Right lobe of liver (tissue), 4 donors: Measurements from ENCODE around the gene C1QTNF2.

Experiments used
- POLR2A ChIP-seq: fragments of 450-650 bp; IDR thresholded peaks from one replicate; pipeline ENCODE4 v1.6.1; 2017; ENCODE audit warnings: antibody characterized with exemption, mild to moderate bottlenecking
- TF ChIP-seq, protein P1 (sequence below), 4 donors: fragments of 200-600 bp in 3 of 4; fragments of 450-650 bp in 1 of 4; IDR thresholded peaks; one replicate each; pipeline versions ENCODE4 v1.5.1 to v1.8.0; 2016 to 2022; ENCODE audit warnings: antibody characterized with exemption in 4 of 4, mild to moderate bottlenecking in 2 of 4
- donor health status: DM: no; HTN: no; CAD: no.
- donor health status: DM: no; HTN: no; CAD: no.
- donor health status: DM: no; HTN: yes; CAD: no.

DNA sequence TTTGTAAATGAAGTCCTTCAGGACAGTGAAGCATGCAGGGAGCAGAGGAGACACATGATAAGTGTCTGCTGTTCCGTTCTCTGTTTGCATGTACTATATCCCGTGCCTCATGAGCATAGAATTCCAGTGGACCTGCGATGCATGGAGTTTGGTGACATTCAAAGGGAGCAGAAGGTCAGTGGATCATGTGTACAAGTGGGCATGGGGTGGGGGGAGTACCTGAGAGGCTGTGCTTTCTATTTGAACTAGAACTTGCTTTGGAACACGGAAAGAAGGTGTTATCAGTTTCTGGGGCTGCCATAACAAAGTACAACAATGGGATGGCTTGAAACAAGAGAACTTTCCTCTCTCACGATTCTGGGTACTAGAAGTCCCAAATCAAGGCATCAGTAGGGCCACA is 53.0 kb downstream of the C1QTNF2 start:
- TF ChIP-seq, protein P1, sequence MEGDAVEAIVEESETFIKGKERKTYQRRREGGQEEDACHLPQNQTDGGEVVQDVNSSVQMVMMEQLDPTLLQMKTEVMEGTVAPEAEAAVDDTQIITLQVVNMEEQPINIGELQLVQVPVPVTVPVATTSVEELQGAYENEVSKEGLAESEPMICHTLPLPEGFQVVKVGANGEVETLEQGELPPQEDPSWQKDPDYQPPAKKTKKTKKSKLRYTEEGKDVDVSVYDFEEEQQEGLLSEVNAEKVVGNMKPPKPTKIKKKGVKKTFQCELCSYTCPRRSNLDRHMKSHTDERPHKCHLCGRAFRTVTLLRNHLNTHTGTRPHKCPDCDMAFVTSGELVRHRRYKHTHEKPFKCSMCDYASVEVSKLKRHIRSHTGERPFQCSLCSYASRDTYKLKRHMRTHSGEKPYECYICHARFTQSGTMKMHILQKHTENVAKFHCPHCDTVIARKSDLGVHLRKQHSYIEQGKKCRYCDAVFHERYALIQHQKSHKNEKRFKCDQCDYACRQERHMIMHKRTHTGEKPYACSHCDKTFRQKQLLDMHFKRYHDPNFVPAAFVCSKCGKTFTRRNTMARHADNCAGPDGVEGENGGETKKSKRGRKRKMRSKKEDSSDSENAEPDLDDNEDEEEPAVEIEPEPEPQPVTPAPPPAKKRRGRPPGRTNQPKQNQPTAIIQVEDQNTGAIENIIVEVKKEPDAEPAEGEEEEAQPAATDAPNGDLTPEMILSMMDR (IDR thresholded peaks at IDR 0.05): no peak
- TF ChIP-seq POLR2A: no peak
